CD4-positive, alpha-beta T cell treated with Interleukin-6 at 100 ng/mL for 8 hours (primary cell): ENCODE data around the gene SH3BP2.
"Not testable (repeated sequence)": the region's sequence is repeated elsewhere in the genome, so short reads cannot be mapped to it uniquely, and the experiment has no call there.

Source experiments
- DNase-seq: peaks from one replicate; pipeline ENCODE4 v3.0.0-alpha.2; 2020; ENCODE audit warnings: mixed read lengths, low spot score

Gene SH3BP2

GRCh38 chr4:2762486-2763370 is 30.2 kb upstream of the SH3BP2 start:
- DNase-seq: not testable (repeated sequence)

GRCh38 chr4:2763511-2763967 is 29.3 kb upstream of the SH3BP2 start:
- no peak for DNase-seq

GRCh38 chr4:2765832-2766526 is 26.9 kb upstream of the SH3BP2 start:
- no peak for DNase-seq

GRCh38 chr4:2767046-2767704 is 25.7 kb upstream of the SH3BP2 start:
- no peak for DNase-seq

- DNase-seq: no peak
Measured at GRCh38 chr4:2767705-2768074, 25.2 kb upstream of the SH3BP2 start.

- DNase-seq: no peak
Measured at GRCh38 chr4:2768124-2768523, 24.8 kb upstream of the SH3BP2 start.

GRCh38 chr4:2768921-2769336 is 24.0 kb upstream of the SH3BP2 start:
- no peak for DNase-seq

- DNase-seq: no peak
Measured at GRCh38 chr4:2771264-2771663, 21.6 kb upstream of the SH3BP2 start.

- DNase-seq: not testable (repeated sequence)
Measured at GRCh38 chr4:2780643-2781042, 12.2 kb upstream of the SH3BP2 start.

- DNase-seq: no peak
Measured at GRCh38 chr4:2781911-2782310, 11.0 kb upstream of the SH3BP2 start.

GRCh38 chr4:2783790-2784189 is 9.1 kb upstream of the SH3BP2 start:
- DNase-seq: no peak

GRCh38 chr4:2785613-2786012 is 7.3 kb upstream of the SH3BP2 start:
- DNase-seq: peak; percentile 54

GRCh38 chr4:2786152-2786671 is 6.7 kb upstream of the SH3BP2 start:
- DNase-seq: peak; percentile 43

GRCh38 chr4:2786794-2787229 is 6.1 kb upstream of the SH3BP2 start:
- DNase-seq: no peak

GRCh38 chr4:2787230-2788100 is 5.4 kb upstream of the SH3BP2 start:
- DNase-seq: peak; percentile 57

- DNase-seq: no peak
Measured at GRCh38 chr4:2788101-2788500, 4.8 kb upstream of the SH3BP2 start.

- no peak for DNase-seq
Measured at GRCh38 chr4:2788532-2789103, 4.3 kb upstream of the SH3BP2 start.

- DNase-seq: no peak
Measured at GRCh38 chr4:2789351-2789750, 3.5 kb upstream of the SH3BP2 start.

- DNase-seq: no peak
Measured at GRCh38 chr4:2789793-2790582, 2.9 kb upstream of the SH3BP2 start.
